GM18505 (cell line): Measurements from ENCODE around the gene ATP8A1.

Source experiments
- ATAC-seq: cut with Tn5 transposase; IDR thresholded peaks from one replicate; pipeline ENCODE4 v1.9.1; 2021; ENCODE audit not compliant: unreplicated experiment
- POLR2A ChIP-seq: IDR thresholded peaks from 4 replicates; pipeline ENCODE4 v1.6.1; 2011; ENCODE audit warnings: borderline replicate concordance; ENCODE audit not compliant: insufficient read depth, insufficient read length; ENCODE audit errors: extremely low read depth

The ATP8A1 gene

GRCh38 chr4:42458657-42459056, 198.2 kb downstream of the ATP8A1 start:
- ATAC-seq: no peak

GRCh38 chr4:42454755-42455420, 202.0 kb downstream of the ATP8A1 start:
- no peak for ATAC-seq
- no peak for TF ChIP-seq POLR2A

More at GRCh38 chr4:42458657-42459056, 198.2 kb downstream of the ATP8A1 start:
- no peak for TF ChIP-seq POLR2A

GRCh38 chr4:42453612-42454011, 203.3 kb downstream of the ATP8A1 start:
- TF ChIP-seq POLR2A: no peak
- peak; percentile 71 for ATAC-seq

GRCh38 chr4:42452823-42453222, 204.1 kb downstream of the ATP8A1 start:
- no peak for ATAC-seq
- TF ChIP-seq POLR2A: no peak

GRCh38 chr4:42446823-42447222, 210.1 kb downstream of the ATP8A1 start:
- ATAC-seq: no peak

GRCh38 chr4:42445038-42445437, 211.9 kb downstream of the ATP8A1 start:
- TF ChIP-seq POLR2A: no peak
- no peak for ATAC-seq

More at GRCh38 chr4:42446823-42447222, 210.1 kb downstream of the ATP8A1 start:
- no peak for TF ChIP-seq POLR2A

GRCh38 chr4:42442601-42443000, 214.3 kb downstream of the ATP8A1 start:
- ATAC-seq: no peak
- TF ChIP-seq POLR2A: no peak

- TF ChIP-seq POLR2A: no peak
- ATAC-seq: no peak
Observed at GRCh38 chr4:42440083-42440482, 216.8 kb downstream of the ATP8A1 start.

- no peak for ATAC-seq
Observed at GRCh38 chr4:42436928-42437565, 219.9 kb downstream of the ATP8A1 start.

GRCh38 chr4:42428036-42428435, 228.9 kb downstream of the ATP8A1 start:
- ATAC-seq: no peak
- no peak for TF ChIP-seq POLR2A

More at GRCh38 chr4:42436928-42437565, 219.9 kb downstream of the ATP8A1 start:
- TF ChIP-seq POLR2A: no peak

GRCh38 chr4:42425146-42426065, 231.5 kb downstream of the ATP8A1 start:
- no peak for ATAC-seq
- TF ChIP-seq POLR2A: no peak

GRCh38 chr4:42420140-42420539, 236.8 kb downstream of the ATP8A1 start:
- TF ChIP-seq POLR2A: no peak
- ATAC-seq: no peak

GRCh38 chr4:42417550-42417949, 239.4 kb downstream of the ATP8A1 start:
- TF ChIP-seq POLR2A: no peak
- ATAC-seq: no peak
